Umbilical cord (tissue), 2 donors: ENCODE results near the gene DNAJC7. TPM values are rescaled to one million over a fixed set of nuclear protein-coding genes. Genes with fewer than 3 reads are reported as not detected.
"Not testable (repeated sequence)": the region's sequence is repeated elsewhere in the genome, so short reads cannot be mapped to it uniquely, and the experiment has no call there.

Experiments
- DNase-seq: peaks from one replicate; pipeline ENCODE4 v3.0.0-alpha.2; 2015; ENCODE audit warnings: low spot score
- total RNA-seq: library from RNA; depleted of rRNA; stranded (reverse); fragments of >200 nt; gene quantifications from one replicate; pipeline ENCODE4 v1.2.3, GENCODE V29; 2014; ENCODE audit warnings: low replicate concordance; ENCODE audit not compliant: insufficient read depth

DNAJC7 gene
- total RNA-seq, 1 donor from 2014 or later, result 60.9 TPM

DNA sequence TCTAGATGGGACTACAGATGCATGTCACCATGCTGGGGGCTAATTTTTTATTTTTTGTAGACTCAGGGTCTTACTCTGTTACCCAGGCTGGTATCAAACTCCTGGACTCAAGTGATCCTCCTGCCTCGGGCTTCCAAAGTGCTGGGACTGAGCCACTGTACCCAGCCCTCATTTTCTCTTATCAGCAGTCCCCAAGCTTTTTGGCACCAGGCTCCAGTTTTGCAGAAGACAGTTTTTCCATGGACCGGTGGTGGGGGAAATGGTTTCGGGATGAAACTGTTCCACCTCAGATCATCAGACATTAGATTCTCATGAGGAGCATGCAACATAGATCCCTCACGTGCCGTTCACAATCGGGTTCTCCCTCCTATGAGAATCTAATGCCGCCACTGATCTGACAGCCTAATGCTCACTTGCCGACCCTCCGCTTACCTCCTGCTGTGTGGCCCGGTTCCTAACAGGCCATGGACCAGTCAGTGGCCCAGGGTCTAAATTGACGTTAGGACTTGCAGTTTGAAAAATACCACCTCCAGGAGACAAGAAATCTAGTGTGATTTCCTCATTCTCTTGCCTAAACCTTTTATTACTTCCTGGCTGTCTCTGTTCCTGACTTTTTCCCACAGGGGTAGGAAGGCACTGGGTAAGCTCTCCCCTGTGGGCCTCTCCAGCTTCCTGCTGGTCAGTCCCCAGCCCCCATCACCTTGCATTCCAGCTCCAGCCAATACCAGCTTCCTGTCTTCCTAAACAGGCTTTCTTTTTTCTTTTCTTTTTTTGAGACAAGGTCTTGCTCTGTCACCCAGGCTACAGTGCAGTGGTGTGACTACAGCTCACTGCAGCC is 60.0 kb downstream of the DNAJC7 start:
- no peak for DNase-seq

GRCh38 chr17:41956522-41956921 is 60.7 kb downstream of the DNAJC7 start:
- DNase-seq, result no peak

DNA sequence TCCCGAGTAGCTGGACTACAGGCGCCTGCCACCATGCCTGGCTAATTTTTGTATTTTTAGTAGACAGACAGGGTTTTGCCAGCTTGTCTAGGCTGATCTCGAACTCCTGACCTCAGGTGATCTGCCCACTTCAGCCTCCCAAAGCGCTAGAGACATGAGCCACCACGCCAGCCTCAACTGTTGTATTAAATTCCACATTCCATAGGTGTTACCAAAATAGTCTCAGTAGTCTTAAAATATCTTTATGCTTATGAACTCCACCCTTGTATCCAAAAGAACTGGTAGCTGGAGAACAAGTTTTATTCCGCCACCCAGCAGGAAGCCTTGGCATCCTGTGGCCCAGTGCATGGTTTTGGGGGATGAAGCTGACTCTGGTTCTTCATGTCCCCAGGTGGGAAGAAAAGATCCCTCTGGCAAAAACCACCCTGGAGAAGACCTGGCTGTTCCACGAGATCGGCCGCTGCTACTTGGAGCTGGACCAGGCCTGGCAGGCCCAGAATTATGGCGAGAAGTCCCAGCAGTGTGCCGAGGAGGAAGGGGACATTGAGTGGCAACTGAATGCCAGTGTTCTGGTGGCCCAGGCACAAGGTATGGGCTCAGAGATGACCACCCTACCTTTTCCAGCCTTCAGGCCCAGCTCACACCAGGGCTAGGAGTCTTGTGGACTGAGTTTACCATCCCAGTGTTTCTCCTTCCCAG is 68.3 kb downstream of the DNAJC7 start:
- no peak for DNase-seq

GRCh38 chr17:41944943-41945342 is 72.3 kb downstream of the DNAJC7 start:
- no peak for DNase-seq

DNA sequence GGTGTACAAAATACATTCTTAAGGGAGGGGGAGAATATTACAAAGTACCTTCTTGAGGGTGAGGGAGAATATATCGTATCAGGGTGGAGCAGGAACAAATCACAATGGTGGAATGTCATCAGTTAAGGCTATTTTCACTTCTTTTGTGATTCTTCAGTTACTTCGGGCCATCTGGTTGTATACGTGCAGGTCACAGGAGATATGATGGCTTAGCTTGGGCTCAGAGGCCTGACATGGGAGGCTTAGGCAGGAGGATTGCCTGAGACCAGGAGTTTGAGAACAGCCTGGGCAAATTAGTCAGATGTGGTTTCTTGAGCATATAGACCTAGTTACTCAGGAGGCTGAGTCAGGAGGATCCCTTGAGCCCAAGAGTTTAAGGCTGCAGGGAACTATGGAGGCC is 73.7 kb downstream of the DNAJC7 start:
- DNase-seq, result no peak

DNA sequence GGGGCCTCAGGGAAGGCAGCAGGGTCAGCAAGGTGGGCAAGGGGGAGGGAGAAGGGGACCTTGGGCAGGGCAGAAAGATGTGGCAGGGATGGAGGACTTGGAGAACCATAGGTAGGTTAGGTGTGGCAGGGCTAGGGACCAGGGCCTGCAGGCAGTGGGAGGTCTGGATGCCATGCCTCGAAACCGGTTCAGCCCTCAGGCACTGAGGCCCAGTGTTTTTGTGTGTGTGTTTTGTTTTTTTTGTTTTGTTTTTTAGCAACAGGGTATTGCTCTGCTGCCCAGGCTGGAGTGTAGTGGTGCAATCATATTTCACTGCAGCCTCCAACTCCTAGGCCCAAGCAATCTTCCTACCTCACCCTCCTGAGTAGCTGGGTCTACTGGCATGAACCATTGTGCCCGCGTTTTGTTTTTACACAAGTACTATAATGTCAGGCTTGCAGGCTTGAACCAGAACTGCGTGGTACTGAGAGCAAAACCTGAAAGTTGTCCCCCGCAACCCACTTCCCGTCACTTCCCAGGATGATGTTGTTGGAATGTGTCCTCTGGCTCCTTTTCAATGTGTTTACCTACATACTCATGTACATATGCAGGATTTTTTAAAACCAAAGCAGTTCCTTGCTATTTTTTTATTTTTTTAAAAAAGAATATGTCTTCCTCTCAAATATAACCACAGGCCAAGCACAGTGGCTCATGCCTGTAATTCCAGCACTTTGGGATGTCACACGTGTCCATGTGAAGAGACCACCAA is 74.4 kb downstream of the DNAJC7 start:
- DNase-seq, result no peak

DNA sequence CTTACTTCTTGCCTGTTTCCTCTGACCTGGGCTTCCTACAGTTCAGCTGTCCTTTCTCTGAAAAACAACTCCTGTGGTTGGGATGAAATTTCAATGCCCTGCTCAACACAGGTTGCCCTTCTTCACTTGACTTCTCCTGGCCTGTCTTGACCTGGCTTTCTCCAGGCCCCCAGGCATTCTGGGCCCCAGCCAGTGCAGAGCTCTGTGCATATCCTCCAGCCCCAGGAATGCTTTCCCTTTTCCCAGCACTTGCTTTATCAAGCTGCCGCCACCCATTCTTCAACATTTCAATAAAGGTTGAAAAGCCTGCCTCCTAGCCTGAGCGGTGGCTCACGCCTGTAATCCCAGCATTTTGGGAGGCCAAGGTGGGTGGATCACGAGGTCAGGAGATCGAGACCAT is 76.1 kb downstream of the DNAJC7 start:
- DNase-seq, result no peak

GRCh38 chr17:41939693-41940090 is 77.5 kb downstream of the DNAJC7 start:
- DNase-seq, result no peak

DNA sequence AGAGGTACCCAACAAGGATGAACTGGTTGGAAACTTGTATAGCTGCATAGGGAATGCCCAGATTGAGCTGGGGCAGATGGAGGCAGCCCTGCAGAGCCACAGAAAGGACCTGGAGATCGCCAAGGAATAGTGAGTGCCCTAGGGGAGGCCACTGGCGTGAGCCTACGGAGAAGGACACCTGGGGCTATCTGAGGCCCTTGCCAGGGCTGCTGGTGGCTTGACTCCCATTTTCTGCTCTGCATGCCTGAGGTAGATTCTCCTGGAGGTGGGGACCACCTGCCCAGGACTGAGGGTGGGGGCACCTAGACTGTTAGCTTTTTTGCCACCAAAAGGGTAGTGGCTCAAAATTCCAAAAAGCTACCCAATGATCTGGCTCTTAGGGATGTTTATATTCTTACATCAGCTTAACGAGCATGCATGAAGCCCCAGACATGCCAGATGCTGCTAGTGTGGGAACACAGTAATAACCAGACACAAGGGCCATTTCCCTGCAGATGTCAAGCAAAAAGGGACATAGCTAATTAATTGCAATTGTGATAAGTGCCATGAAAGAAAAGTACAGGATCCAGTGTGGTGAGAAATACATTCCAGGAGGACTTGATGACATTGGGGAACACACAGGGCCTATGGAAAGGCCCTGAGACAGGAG is 78.1 kb downstream of the DNAJC7 start:
- no peak for DNase-seq

DNA sequence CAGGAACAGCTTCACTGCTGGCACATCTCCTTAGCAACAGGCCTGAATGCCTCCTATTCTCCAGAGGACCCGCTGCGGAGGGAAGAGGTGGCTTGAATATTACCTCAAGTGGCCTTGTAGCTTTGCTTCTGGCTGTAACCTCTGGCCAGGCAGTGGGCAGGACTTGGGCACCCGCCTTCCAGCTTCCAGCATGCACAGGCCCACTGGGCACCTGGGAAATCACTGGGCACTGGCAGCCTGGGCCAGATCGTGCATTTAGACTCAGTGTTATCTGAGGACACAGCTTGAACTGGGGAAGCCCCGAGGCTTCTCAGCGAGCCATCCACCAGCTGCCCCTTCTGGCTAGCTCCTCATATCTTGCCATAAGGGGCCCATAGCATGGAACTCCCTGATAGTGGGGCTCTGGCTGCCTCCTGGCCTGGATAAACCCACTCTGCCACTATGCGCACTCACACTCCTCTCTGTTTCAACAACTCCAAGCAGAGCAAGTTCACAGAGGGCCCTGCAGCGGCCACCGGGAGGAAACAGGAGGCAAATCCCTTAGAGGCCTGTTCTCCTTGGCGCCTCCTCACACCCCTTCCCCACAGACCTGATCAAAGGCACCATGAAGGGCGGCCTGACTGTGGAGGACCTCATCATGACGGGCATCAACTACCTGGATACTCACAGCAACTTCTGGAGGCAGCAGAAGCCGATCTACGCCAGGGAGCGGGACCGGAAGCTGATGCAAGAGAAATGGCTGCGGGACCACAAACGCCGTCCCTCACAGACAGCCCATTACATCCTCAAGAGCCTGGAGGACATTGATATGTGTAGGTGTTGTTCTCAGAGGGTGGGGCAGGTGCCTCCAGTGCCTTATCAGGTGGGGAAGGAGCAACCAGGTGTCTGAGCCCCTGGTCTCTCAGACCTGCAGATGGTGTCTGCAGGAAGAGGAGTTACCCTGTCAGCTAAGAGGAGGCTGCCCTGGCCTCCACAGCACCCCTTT is 79.0 kb downstream of the DNAJC7 start:
- DNase-seq, result no peak

GRCh38 chr17:41935641-41936040 is 81.6 kb downstream of the DNAJC7 start:
- no peak for DNase-seq

- no peak for DNase-seq
Measured at GRCh38 chr17:41932816-41933389, 84.3 kb downstream of the DNAJC7 start.

GRCh38 chr17:41931715-41932114 is 85.5 kb downstream of the DNAJC7 start:
- not testable (repeated sequence) for DNase-seq

DNA sequence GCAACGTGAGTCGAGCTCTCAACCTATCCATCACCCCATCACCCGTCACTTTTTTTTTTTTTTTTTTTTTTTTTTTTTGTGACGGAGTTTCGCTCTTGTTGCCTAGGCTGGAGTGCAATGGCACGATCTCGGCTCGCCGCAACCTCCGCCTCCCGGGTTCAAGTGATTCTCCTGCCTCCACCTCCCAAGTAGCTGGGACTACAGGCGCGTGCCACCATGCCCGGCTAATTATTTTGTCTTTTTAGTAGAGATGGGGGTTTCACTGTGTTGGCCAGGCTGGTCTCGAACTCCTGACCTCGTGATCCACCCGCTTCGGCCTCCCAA is 86.4 kb downstream of the DNAJC7 start:
- not testable (repeated sequence) for DNase-seq

DNA sequence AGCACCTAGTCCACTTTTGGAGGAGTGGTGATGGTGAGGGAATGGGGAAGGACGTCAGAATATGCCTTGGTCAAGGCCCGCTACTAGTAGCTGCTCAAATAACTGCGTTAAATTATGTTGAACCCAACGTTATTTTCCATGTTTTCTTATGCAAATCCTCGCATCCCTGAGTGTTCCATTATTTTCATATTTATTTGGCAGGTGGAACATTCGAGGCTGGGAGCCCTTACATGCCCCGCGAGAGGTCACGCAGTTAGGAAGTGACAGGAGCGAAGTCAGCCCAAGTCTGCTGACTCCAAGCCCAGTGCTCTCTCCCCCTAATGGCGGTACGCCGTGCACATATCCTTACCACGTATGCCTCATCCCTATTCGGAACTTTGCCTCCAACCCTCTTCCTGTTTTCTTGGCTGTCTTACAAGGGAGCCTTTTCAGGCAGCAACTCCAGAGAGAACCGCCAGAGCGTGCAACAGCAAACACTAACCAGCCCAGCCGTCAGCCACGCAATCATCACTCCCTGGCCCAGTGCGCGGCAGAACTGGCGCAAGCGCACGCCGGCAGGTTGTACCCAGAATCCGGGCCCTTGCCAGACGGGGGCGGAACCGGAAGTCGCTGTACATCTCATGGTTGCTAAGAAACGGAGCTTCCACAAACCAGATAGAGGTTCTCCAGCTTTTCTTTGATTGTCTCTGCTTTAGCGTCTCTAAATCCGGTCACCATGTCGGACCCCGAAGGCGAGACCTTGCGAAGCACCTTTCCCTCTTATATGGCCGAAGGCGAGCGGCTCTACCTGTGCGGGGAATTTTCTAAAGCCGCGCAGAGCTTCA is 87.0 kb downstream of the DNAJC7 start, which contains the start of gene ODAD4:
TSS of gene ODAD4 (plus strand) at position 609 of the 824 bp plus-strand sequence. CDS start at position 716, 107 bp downstream.
- peak; percentile 99 for DNase-seq

DNA sequence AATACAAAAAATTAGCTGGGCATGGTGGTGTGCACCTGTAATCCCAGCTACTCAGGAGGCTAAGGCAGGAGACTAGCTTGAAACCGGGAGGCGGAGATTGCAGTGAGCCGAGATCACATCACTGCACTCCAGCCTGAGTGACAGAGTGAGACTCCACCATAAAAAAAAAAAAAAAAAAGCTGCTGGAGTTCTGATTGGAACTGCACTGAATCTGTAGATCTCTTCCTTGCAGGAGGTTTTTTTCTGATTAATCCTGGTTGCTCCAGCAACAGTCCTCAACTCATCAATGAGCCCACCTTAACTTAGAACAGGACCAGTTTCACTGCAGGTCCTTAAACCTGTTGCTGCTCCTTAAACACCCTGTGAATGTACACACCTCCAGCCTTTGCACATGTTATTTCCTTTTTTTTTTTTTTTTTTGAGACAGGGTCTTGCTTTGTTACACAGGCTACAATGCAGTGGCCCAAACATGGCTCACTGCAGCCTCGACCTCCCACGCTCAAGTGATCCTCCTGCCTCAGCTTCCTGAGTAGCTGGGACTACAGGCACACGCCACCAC is 88.5 kb downstream of the DNAJC7 start:
- DNase-seq, result no peak
